Liver (tissue), 9 donors: ENCODE measurements around the gene AQP5. TPM values are rescaled to one million over a fixed set of nuclear protein-coding genes. Genes with fewer than 3 reads are reported as not detected.

Source experiments
- DNase-seq: peaks from one replicate; pipeline ENCODE4 v3.0.0-alpha.2; 2017; ENCODE audit warnings: low spot score
- H3K27ac ChIP-seq, 2 donors: one replicate each; pipeline ENCODE4 v1.7.0; 2013; ENCODE audit warnings: inconsistent platforms in 2 of 2, low read length in 2 of 2, control low read depth in 1 of 2, low read depth in 1 of 2, mild to moderate bottlenecking in 1 of 2
- H3K27me3 ChIP-seq, 4 donors: one replicate each; pipeline versions ENCODE4 v1.6.1 to v1.7.0; 2013; ENCODE audit warnings: low read length in 3 of 4, inconsistent platforms in 1 of 4, mild to moderate bottlenecking in 1 of 4, moderate library complexity in 1 of 4; ENCODE audit not compliant: control insufficient read depth in 4 of 4, insufficient read depth in 4 of 4
- H3K36me3 ChIP-seq, 4 donors: one replicate each; pipeline versions ENCODE4 v1.6.1 to v1.7.0; 2013; ENCODE audit warnings: low read length in 3 of 4, mild to moderate bottlenecking in 3 of 4, low read depth in 1 of 4, moderate library complexity in 1 of 4; ENCODE audit not compliant: control insufficient read depth in 4 of 4, insufficient read depth in 3 of 4
- H3K4me1 ChIP-seq, 4 donors: one replicate each; pipeline versions ENCODE4 v1.6.1 to v1.7.0; 2013; ENCODE audit warnings: low read length in 3 of 4, mild to moderate bottlenecking in 3 of 4, moderate library complexity in 1 of 4; ENCODE audit not compliant: control insufficient read depth in 4 of 4, insufficient read depth in 4 of 4
- H3K4me3 ChIP-seq, 3 donors: one replicate each; pipeline versions ENCODE4 v1.6.1 to v1.7.0; 2013; ENCODE audit warnings: low read length in 3 of 3, control low read depth in 1 of 3, low read depth in 1 of 3, mild to moderate bottlenecking in 1 of 3
- H3K9ac ChIP-seq, 2 donors: one replicate each; pipeline ENCODE4 v1.7.0; 2013; ENCODE audit warnings: low read length in 2 of 2, mild to moderate bottlenecking in 2 of 2, moderate library complexity in 2 of 2, control low read depth in 1 of 2, low read depth in 1 of 2
- H3K9me3 ChIP-seq, 4 donors: one replicate each; pipeline versions ENCODE4 v1.6.1 to v1.7.0; 2013; ENCODE audit warnings: low read length in 3 of 4; ENCODE audit not compliant: control insufficient read depth in 4 of 4
- CTCF ChIP-seq: fragments of 150-350 bp; IDR thresholded peaks from 2 replicates; pipeline ENCODE4 v1.5.1; 2017; ENCODE audit warnings: improper control_type of control experiment, low read depth, low read length; ENCODE audit not compliant: missing input control
- EGR1 ChIP-seq, 2 donors: IDR thresholded peaks; 2 replicates each; pipeline ENCODE4 v1.6.1; 2016 to 2018; ENCODE audit warnings: antibody characterized with exemption in 2 of 2, low read depth in 2 of 2
- FOXA1 ChIP-seq: IDR thresholded peaks from 2 replicates; pipeline ENCODE4 v1.6.1; 2016; ENCODE audit warnings: antibody characterized with exemption
- FOXA2 ChIP-seq: IDR thresholded peaks from 2 replicates; pipeline ENCODE4 v1.6.1; 2016; ENCODE audit warnings: antibody characterized with exemption
- GABPA ChIP-seq, 2 donors: IDR thresholded peaks in 1 of 2; conservative IDR thresholded peaks in 1 of 2; 2 replicates each; pipeline ENCODE4 v1.6.1; 2016; ENCODE audit warnings: antibody characterized with exemption in 2 of 2, mild to moderate bottlenecking in 1 of 2, moderate library complexity in 1 of 2
- HNF4A ChIP-seq, 2 donors: conservative IDR thresholded peaks; 2 replicates each; pipeline ENCODE4 v1.6.1; 2016; ENCODE audit warnings: antibody characterized with exemption in 2 of 2, mild to moderate bottlenecking in 2 of 2
- HNF4G ChIP-seq: IDR thresholded peaks from 2 replicates; pipeline ENCODE4 v1.6.1; 2016; ENCODE audit warnings: antibody characterized with exemption
- JUND ChIP-seq, 2 donors: IDR thresholded peaks; 2 replicates each; pipeline ENCODE4 v1.6.1; 2016; ENCODE audit warnings: antibody characterized with exemption in 2 of 2
- NR2F2 ChIP-seq: IDR thresholded peaks from 2 replicates; pipeline ENCODE4 v1.6.1; 2016; ENCODE audit warnings: antibody characterized with exemption
- RAD21 ChIP-seq, 2 donors: IDR thresholded peaks; 2 replicates each; pipeline ENCODE4 v1.6.1; 2016; ENCODE audit warnings: antibody characterized with exemption in 2 of 2, mild to moderate bottlenecking in 2 of 2
- REST ChIP-seq: IDR thresholded peaks from 2 replicates; pipeline ENCODE4 v1.6.1; 2016; ENCODE audit warnings: antibody characterized with exemption, mild to moderate bottlenecking
- RXRA ChIP-seq, 2 donors: IDR thresholded peaks; 2 replicates each; pipeline ENCODE4 v1.6.1; 2017 to 2018; ENCODE audit warnings: antibody characterized with exemption in 2 of 2, mild to moderate bottlenecking in 1 of 2
- SP1 ChIP-seq: IDR thresholded peaks from 2 replicates; pipeline ENCODE4 v1.6.1; 2018; ENCODE audit warnings: antibody characterized with exemption, mild to moderate bottlenecking
- TAF1 ChIP-seq: conservative IDR thresholded peaks from 2 replicates; pipeline ENCODE4 v1.6.1; 2016; ENCODE audit warnings: antibody characterized with exemption, mild to moderate bottlenecking
- YY1 ChIP-seq: IDR thresholded peaks from 2 replicates; pipeline ENCODE4 v1.6.1; 2016; ENCODE audit warnings: antibody characterized with exemption, mild to moderate bottlenecking
- ZBTB33 ChIP-seq: IDR thresholded peaks from 2 replicates; pipeline ENCODE4 v1.6.1; 2016; ENCODE audit warnings: antibody characterized with exemption
- WGBS: extraction: QIAGEN DNeasy Blood & Tissue Kit; methylation state at CpG from one replicate; pipeline ENCODE4 v1.1.7; 2013; 5-methylcytosine and 5-hydroxymethylcytosine counted together
- polyA plus RNA-seq, 2 donors: library from polyadenylated mRNA; stranded (reverse) in 1 of 2; unstranded in 1 of 2; fragments of 200-250 nt in 1 of 2; fragments of >200 nt in 1 of 2; fragmentation: Nextera tagmentation in 1 of 2; extraction: Ambion mirVana in 1 of 2; gene quantifications; one replicate each; pipeline versions ENCODE4 v1.2.1 to v1.2.3, GENCODE V29; 2013 to 2015
- total RNA-seq, 2 donors: library from RNA; depleted of rRNA; stranded (reverse); fragments of >200 nt; gene quantifications; one replicate each; pipeline ENCODE4 v1.2.3, GENCODE V29; 2014
- TF ChIP-seq, protein P1 (sequence below): IDR thresholded peaks from 2 replicates; pipeline ENCODE4 v1.6.1; 2016; ENCODE audit warnings: antibody characterized with exemption
- TF ChIP-seq, protein P2 (sequence below): IDR thresholded peaks from 2 replicates; pipeline ENCODE4 v1.6.1; 2016; ENCODE audit warnings: antibody characterized with exemption
- donor health status: healthy.
- donor health status: healthy.
- donor health status: healthy.
- donor health status: healthy.
- donor health status: healthy.

AQP5 gene
- total and polyA plus RNA-seq, 4 donors, result not detected

DNA sequence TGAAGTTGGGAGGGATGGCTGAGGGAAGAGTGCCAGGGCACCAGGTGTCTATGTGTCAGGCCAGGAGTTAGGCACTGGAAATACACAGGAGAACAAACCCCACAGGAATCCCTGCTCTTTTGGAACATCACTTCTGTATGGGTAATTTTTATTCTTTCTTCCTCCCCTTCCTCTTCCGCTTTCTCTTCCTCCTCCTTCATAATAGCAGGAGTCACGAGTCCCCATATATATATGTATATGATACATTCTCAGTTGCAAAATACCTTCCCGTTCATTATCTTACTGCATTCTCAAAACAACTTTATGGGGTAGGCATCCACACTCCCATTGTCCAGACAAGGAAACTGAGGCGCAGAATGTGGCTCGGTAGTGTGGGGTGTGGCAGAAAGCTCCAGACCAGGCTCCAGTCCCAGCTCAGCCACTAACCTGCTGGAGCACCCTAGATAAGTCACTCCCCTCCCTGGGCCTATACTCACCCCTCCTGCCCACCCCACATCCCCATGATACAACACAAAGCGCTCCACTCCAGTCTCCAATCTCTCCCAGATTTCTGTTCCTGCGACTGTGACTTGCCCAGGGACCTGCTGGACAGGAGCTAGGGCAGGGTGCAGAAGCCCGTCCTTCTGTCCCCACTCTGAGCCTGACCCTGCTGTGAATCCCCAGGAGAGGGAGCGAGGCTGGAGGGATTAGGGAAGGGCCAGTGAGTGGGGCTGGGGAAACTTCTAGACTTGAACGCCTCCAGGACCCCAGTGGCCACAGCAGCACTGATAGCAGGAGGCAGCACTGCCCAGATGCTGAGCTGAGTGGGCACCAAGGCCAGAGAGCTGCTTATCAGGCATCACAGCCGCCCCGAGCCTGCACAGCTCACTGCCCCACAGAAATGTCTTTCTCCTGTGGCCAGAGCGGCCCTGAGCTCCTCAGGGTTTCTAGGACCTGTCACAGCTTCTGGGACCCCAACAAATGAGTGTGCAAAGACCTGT is 12.5 kb upstream of the AQP5 start:
- no peak for DNase-seq
- Histone ChIP-seq H3K4me3 (no peak overlapping the region), H3K9me3 (no peaks in the 10 kb centered on the region), H3K27me3 (no peaks in the 10 kb centered on the region), H3K4me1 (peaks cover 0 to 9% (median 4%) of the 10 kb centered on the region in 4 donors), H3K9ac (no peak overlapping the region), H3K27ac (no peak overlapping the region), H3K36me3 (no peaks in the 10 kb centered on the region)
- TF ChIP-seq HNF4G (no peak), JUND (IDR thresholded peaks at IDR 0.05) (no peak), FOXA2 (no peak), RAD21 (IDR thresholded peaks at IDR 0.05) (no peak), CTCF (no peak)
- TF ChIP-seq, protein P1, sequence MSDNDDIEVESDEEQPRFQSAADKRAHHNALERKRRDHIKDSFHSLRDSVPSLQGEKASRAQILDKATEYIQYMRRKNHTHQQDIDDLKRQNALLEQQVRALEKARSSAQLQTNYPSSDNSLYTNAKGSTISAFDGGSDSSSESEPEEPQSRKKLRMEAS, result no peak
- 88% methylated on average over 13 of the region's 13 CpGs for WGBS

GRCh38 chr12:49949866-49950265 is 11.8 kb upstream of the AQP5 start:
- Histone ChIP-seq H3K4me3 (no peak overlapping the region), H3K27ac (no peak overlapping the region), H3K4me1 (peaks cover 0 to 9% (median 4%) of the 10 kb centered on the region in 4 donors), H3K9me3 (no peaks in the 10 kb centered on the region), H3K36me3 (no peaks in the 10 kb centered on the region), H3K27me3 (peaks cover 0 to under 1% (median 0%) of the 10 kb centered on the region in 4 donors), H3K9ac (no peak overlapping the region)
- TF ChIP-seq EGR1 (IDR thresholded peaks at IDR 0.05; ENCODE audit: low read depth in 2 of 2) (no peak), FOXA1 (no peak), NR2F2 (no peak), ZBTB33 (no peak), RAD21 (IDR thresholded peaks at IDR 0.05) (no peak), CTCF (no peak), FOXA2 (no peak), TAF1 (no peak), SP1 (no peak), RXRA (IDR thresholded peaks at IDR 0.05) (no peak), YY1 (no peak), REST (no peak), HNF4G (no peak), GABPA (IDR thresholded peaks at IDR 0.05 in 1 of 2, conservative IDR thresholded peaks at IDR 0.05 in 1 of 2) (no peak), JUND (IDR thresholded peaks at IDR 0.05) (no peak), HNF4A (conservative IDR thresholded peaks at IDR 0.05) (no peak)
- TF ChIP-seq, protein P2, sequence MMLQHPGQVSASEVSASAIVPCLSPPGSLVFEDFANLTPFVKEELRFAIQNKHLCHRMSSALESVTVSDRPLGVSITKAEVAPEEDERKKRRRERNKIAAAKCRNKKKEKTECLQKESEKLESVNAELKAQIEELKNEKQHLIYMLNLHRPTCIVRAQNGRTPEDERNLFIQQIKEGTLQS, result no peak
- TF ChIP-seq, protein P1, result no peak
- WGBS, result 92% methylated on average over 3 of the region's 3 CpGs
- no peak for DNase-seq
